H1 (cell line): ENCODE data around the gene BATF2. TPM values are rescaled to one million over a fixed set of nuclear protein-coding genes. Genes with fewer than 3 reads are reported as not detected.

Source experiments
- CTCF ChIA-PET: fragments of 300-600 bp; sonication (Branson Sonifier 250); formaldehyde crosslinking; loops from one replicate; lab custom pipeline; 2021; ENCODE audit not compliant: partially characterized antibody; lab: Charles Lee
- POLR2A ChIA-PET: fragments of 300-600 bp; sonication (Branson Sonifier 250); formaldehyde crosslinking; loops from one replicate; lab custom pipeline; 2021; ENCODE audit warnings: inconsistent platforms; ENCODE audit not compliant: partially characterized antibody; lab: Charles Lee
- DNase-seq, 2 experiments: peaks; one replicate each; pipeline versions ENCODE4 v3.0.0 to v3.0.0-alpha.2; 2010 to 2022; ENCODE audit warnings: low spot score in 2 of 2, low read depth in 1 of 2, mixed read lengths in 1 of 2
- FAIRE-seq: peaks from 2 replicates; lab custom pipeline; 2011; peaks lifted over from hg19 to GRCh38; lab: Jason Lieb, UNC
- H2AFZ ChIP-seq: 2 replicates; pipeline ENCODE4 v1.8.1; 2012; ENCODE audit warnings: low read length, inconsistent platforms
- H2AK5ac ChIP-seq: 2 replicates; pipeline ENCODE4 v1.6.1; 2013; ENCODE audit warnings: low read depth, low read length
- H2BK120ac ChIP-seq: replicated peaks from 2 replicates; pipeline ENCODE3; 2013; ENCODE audit warnings: low read depth, low read length, inconsistent platforms
- H2BK12ac ChIP-seq: 2 replicates; pipeline ENCODE4 v1.6.1; 2013; ENCODE audit warnings: low read depth, low read length
- H2BK15ac ChIP-seq: 2 replicates; pipeline ENCODE4 v1.6.1; 2013; ENCODE audit warnings: low read length
- H2BK20ac ChIP-seq: 2 replicates; pipeline ENCODE4 v1.6.1; 2013; ENCODE audit warnings: low read length
- H2BK5ac ChIP-seq: 2 replicates; pipeline ENCODE4 v1.6.1; 2013; ENCODE audit warnings: low read depth, low read length
- H3K14ac ChIP-seq: 2 replicates; pipeline ENCODE4 v1.6.1; 2013; ENCODE audit warnings: inconsistent platforms; ENCODE audit not compliant: insufficient read length
- H3K18ac ChIP-seq: 2 replicates; pipeline ENCODE4 v1.6.1; 2013; ENCODE audit warnings: low read length; ENCODE audit errors: extremely low read depth
- H3K23ac ChIP-seq: 2 replicates; pipeline ENCODE4 v1.6.1; 2013; ENCODE audit warnings: inconsistent platforms; ENCODE audit not compliant: insufficient read length
- H3K23me2 ChIP-seq: 2 replicates; pipeline ENCODE4 v1.6.1; 2013; ENCODE audit warnings: low read depth, low read length
- H3K27ac ChIP-seq: 2 replicates; pipeline ENCODE4 v1.6.1; 2011; ENCODE audit warnings: low read depth, low read length, inconsistent platforms
- H3K27me3 ChIP-seq, 4 experiments: replicated peaks in 1 of 4; 1 replicate in 1 of 4; 2 replicates in 3 of 4; pipeline versions ENCODE4 v1.6.1 to v1.8.1; 2011 to 2013; ENCODE audit warnings: low read length in 3 of 4, mild to moderate bottlenecking in 3 of 4, inconsistent platforms in 2 of 4, mixed read lengths in 2 of 4, moderate library complexity in 1 of 4; ENCODE audit not compliant: control insufficient read depth in 3 of 4, insufficient read depth in 3 of 4; ENCODE audit errors: extremely low read depth in 1 of 4
- H3K36me3 ChIP-seq, 4 experiments: 2 replicates each; pipeline versions ENCODE4 v1.6.1 to v1.8.1; 2011 to 2013; ENCODE audit warnings: mild to moderate bottlenecking in 4 of 4, low read length in 3 of 4, moderate library complexity in 2 of 4, control low read depth in 1 of 4, inconsistent platforms in 1 of 4; ENCODE audit not compliant: insufficient read depth in 4 of 4, control insufficient read depth in 2 of 4
- H3K4ac ChIP-seq: replicated peaks from 2 replicates; pipeline ENCODE3; 2013; ENCODE audit warnings: low read length, low read depth, mixed read lengths, inconsistent platforms; ENCODE audit not compliant: insufficient read length
- H3K4me1 ChIP-seq, 4 experiments: replicated peaks in 1 of 4; 1 replicate in 1 of 4; 2 replicates in 3 of 4; pipeline versions ENCODE4 v1.6.1 to v1.8.1; 2011 to 2013; ENCODE audit warnings: low read length in 3 of 4, inconsistent platforms in 2 of 4, mixed read lengths in 1 of 4; ENCODE audit not compliant: insufficient read depth in 4 of 4, control insufficient read depth in 3 of 4
- H3K4me2 ChIP-seq, 2 experiments: 2 replicates each; pipeline versions ENCODE4 v1.6.1 to v1.8.1; 2011 to 2013; ENCODE audit warnings: low read depth in 2 of 2, low read length in 2 of 2, control low read depth in 1 of 2, inconsistent platforms in 1 of 2, mild to moderate bottlenecking in 1 of 2; ENCODE audit not compliant: insufficient read depth in 1 of 2
- H3K4me3 ChIP-seq, 4 experiments: fragments of 200-600, 300-600 bp in 1 of 4; sonication (generic), shearing (Covaris generic), sonication (Bioruptor Twin) in 1 of 4; 2 replicates each; pipeline versions ENCODE4 v1.5.1 to v1.8.1; 2011 to 2016; ENCODE audit warnings: low read length in 4 of 4, low read depth in 3 of 4, control low read depth in 2 of 4, inconsistent platforms in 2 of 4, mild to moderate bottlenecking in 2 of 4, mixed read lengths in 1 of 4, moderate library complexity in 1 of 4; ENCODE audit not compliant: insufficient read depth in 2 of 4; ENCODE audit errors: extremely low read depth in 1 of 4
- H3K56ac ChIP-seq: replicated peaks from 2 replicates; pipeline ENCODE3; 2013; ENCODE audit warnings: low read depth, mild to moderate bottlenecking, mixed read lengths, low read length, inconsistent platforms; ENCODE audit not compliant: insufficient read length
- H3K79me1 ChIP-seq: 2 replicates; pipeline ENCODE4 v1.6.1; 2013; ENCODE audit warnings: low read depth, low read length, control low read depth
- H3K79me2 ChIP-seq, 2 experiments: 2 replicates each; pipeline versions ENCODE4 v1.6.1 to v1.8.1; 2012 to 2013; ENCODE audit warnings: low read length in 2 of 2, mild to moderate bottlenecking in 2 of 2, inconsistent platforms in 1 of 2; ENCODE audit not compliant: insufficient read depth in 2 of 2, control insufficient read depth in 1 of 2
- H3K9ac ChIP-seq, 4 experiments: replicated peaks in 1 of 4; 1 replicate in 1 of 4; 2 replicates in 3 of 4; pipeline versions ENCODE4 v1.6.1 to v1.8.1; 2011 to 2013; ENCODE audit warnings: low read depth in 3 of 4, low read length in 3 of 4, control low read depth in 2 of 4, mild to moderate bottlenecking in 2 of 4, moderate library complexity in 2 of 4, inconsistent platforms in 1 of 4; ENCODE audit errors: extremely low read depth in 1 of 4
- H3K9me3 ChIP-seq, 2 experiments: 2 replicates each; pipeline versions ENCODE4 v1.6.1 to v1.8.1; 2012 to 2013; ENCODE audit warnings: mild to moderate bottlenecking in 2 of 2, moderate library complexity in 2 of 2, control low read depth in 1 of 2, inconsistent platforms in 1 of 2, low read depth in 1 of 2, low read length in 1 of 2, mixed read lengths in 1 of 2; ENCODE audit not compliant: insufficient read depth in 2 of 2
- H4K20me1 ChIP-seq, 2 experiments: replicated peaks in 1 of 2; 2 replicates each; pipeline versions ENCODE3 to v1.8.1; 2011 to 2013; ENCODE audit warnings: inconsistent platforms in 2 of 2, low read length in 2 of 2, mild to moderate bottlenecking in 1 of 2; ENCODE audit not compliant: insufficient read depth in 2 of 2, control insufficient read depth in 1 of 2
- H4K5ac ChIP-seq: 2 replicates; pipeline ENCODE4 v1.6.1; 2013; ENCODE audit warnings: low read length, low read depth, mixed read lengths, inconsistent platforms; ENCODE audit not compliant: insufficient read length
- H4K8ac ChIP-seq: 2 replicates; pipeline ENCODE4 v1.8.0; 2013; ENCODE audit warnings: mild to moderate bottlenecking, moderate library complexity, low read length, inconsistent platforms; ENCODE audit not compliant: insufficient read depth; ENCODE audit errors: extremely low read depth
- H4K91ac ChIP-seq: replicated peaks from 2 replicates; pipeline ENCODE3; 2013; ENCODE audit warnings: low read length, mixed read lengths, inconsistent platforms; ENCODE audit not compliant: insufficient read length
- BRCA1 ChIP-seq: IDR thresholded peaks from 2 replicates; pipeline ENCODE4 v1.6.1; 2012; ENCODE audit warnings: low read depth, low read length, improper control_type of control experiment
- CHD2 ChIP-seq: IDR thresholded peaks from 2 replicates; pipeline ENCODE4 v1.6.1; 2012; ENCODE audit warnings: low read length, improper control_type of control experiment
- PHF8 ChIP-seq: fragments of 200-600 bp; sonication (generic); conservative IDR thresholded peaks from 2 replicates; pipeline ENCODE4 v1.7.1; 2012; ENCODE audit warnings: low read depth, mild to moderate bottlenecking, inconsistent platforms, low read length, moderate library complexity
- SIX5 ChIP-seq: IDR thresholded peaks from 2 replicates; pipeline ENCODE4 v1.6.1; 2011; ENCODE audit warnings: mild to moderate bottlenecking, low read depth, low read length
- SRF ChIP-seq: IDR thresholded peaks from 2 replicates; pipeline ENCODE4 v1.6.1; 2011; ENCODE audit warnings: mild to moderate bottlenecking, low read depth, low read length, moderate library complexity
- YY1 ChIP-seq: IDR thresholded peaks from 2 replicates; pipeline ENCODE4 v1.6.1; 2011; ENCODE audit warnings: low read depth, mild to moderate bottlenecking, low read length
- WGBS, 2 experiments: shearing (Covaris generic) in 1 of 2; methylation state at CpG; one replicate each; pipeline versions ENCODE4 v1.1.6 to v1.1.7; 2013 to 2015; ENCODE audit warnings: low lambda C conversion rate in 2 of 2, mixed read lengths in 2 of 2, inconsistent platforms in 1 of 2, low coverage in 1 of 2, missing lambda C conversion rate in 1 of 2; ENCODE audit not compliant: insufficient replicate concordance in 2 of 2, insufficient coverage in 1 of 2, insufficient read length in 1 of 2; ENCODE audit errors: extremely low coverage in 1 of 2, missing lambda C conversion rate in 1 of 2; 5-methylcytosine and 5-hydroxymethylcytosine counted together
- polyA plus RNA-seq, 7 experiments: library from polyadenylated mRNA; depleted of rRNA in 3 of 7; stranded (reverse) in 5 of 7; unstranded in 2 of 7; fragments of >200 nt in 5 of 7; fragments of 200-250 nt in 2 of 7; gene quantifications; 1 replicate in 5 of 7; 2 replicates in 1 of 7; 4 replicates in 1 of 7; pipeline versions ENCODE4 v1.2.1 to v1.2.3, GENCODE V29; 2011 to 2013; ENCODE audit warnings: missing spikeins in 2 of 7, mixed read lengths in 2 of 7
- total RNA-seq: library from RNA; stranded (reverse); fragmentation: NEBNext Ultra II Directional; extraction: Animal tissue kit (Norgen Biotek cat#: 25700); gene quantifications from 2 replicates; pipeline ENCODE4 v1.2.1, GENCODE V29; 2021

Gene BATF2
- total and polyA plus RNA-seq, 2 of the 8 experiments (the other 6 are each of a cell fraction or from before 2014, with no cell fraction given) = 1.4 to 3.1 TPM

DNA sequence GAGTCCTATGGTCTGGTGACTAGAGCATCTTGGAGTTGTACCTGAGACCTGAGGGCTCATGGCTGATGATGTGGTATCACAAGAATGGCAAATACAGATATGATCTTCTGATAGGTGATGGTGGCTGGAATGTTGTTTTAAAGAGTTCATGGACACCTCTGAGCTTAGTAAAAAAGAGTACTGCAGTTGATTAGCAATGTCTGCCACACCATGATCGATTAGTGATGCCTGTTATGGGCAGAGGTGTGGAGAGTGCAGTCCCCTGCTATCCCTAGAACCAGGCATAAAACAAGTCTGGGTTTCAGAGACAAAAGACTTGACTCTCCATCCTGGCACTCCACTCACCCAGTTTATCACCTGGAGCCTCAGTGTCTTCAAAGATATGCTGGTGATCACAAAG, 1.4 kb upstream of the BATF2 start:
- Histone ChIP-seq H2AFZ (0 out of 2 replicates have a peak overlapping the region, but pooled peaks have one; percentile 81), H3K4me2 (no peak overlapping the region), H2BK20ac (no peak overlapping the region; the same call in 1 of the 2 replicates), H3K9ac (no peak overlapping the region), H3K4ac (no peak overlapping the region), H3K4me1 (peaks cover 0 to 9% (median 1%) of the 10 kb centered on the region in 4 experiments; a peak in 2 of 7 replicates), H2AK5ac (no peak overlapping the region), H3K4me3 (no peak overlapping the region), H2BK12ac (no peak overlapping the region), H3K23ac (no peak overlapping the region), H3K27me3 (no peaks in the 10 kb centered on the region), H2BK120ac (no peak overlapping the region), H3K79me2 (no peaks in the 10 kb centered on the region), H2BK5ac (no peak overlapping the region), H3K18ac (no peak overlapping the region), H2BK15ac (no peak overlapping the region), H3K79me1 (no peaks in the 10 kb centered on the region), H3K9me3 (no peaks in the 10 kb centered on the region), H4K91ac (no peak overlapping the region), H3K23me2 (no peaks in the 10 kb centered on the region), H3K27ac (no peak overlapping the region), H3K14ac (no peak overlapping the region), H4K5ac (no peak overlapping the region), H4K8ac (no peak overlapping the region), H3K36me3 (no peaks in the 10 kb centered on the region), H3K56ac (no peak overlapping the region), H4K20me1 (no peaks in the 10 kb centered on the region)
- TF ChIP-seq BRCA1 (no peak), SIX5 (no peak), YY1 (0 out of 2 replicates have a peak, but pooled peaks have one; percentile 32), CHD2 (no peak), SRF (peak; percentile 85), PHF8 (no peak)
- FAIRE-seq = no peak
- WGBS, 2 experiments = 81% methylated on average over 1 of the region's 1 CpG; no CpG with 5 or more reads in 1 of the 2 experiments
- CTCF ChIA-PET = interaction anchor here (0.6 to 6.1 kb wide), 12 partner anchors 15 to 150 kb away, joined by 3 to 65 read pairs (median 4); partner anchors contain the start of genes ARL2 and SNX15
- POLR2A ChIA-PET = interaction anchor here (0.9 to 2.8 kb wide), 4 partner anchors 15 to 219 kb away, joined by 3 to 20 read pairs (median 5); partner anchors contain the start of genes ARL2, PPP2R5B and SF1
- DNase-seq = no peak
